Adrenal gland (tissue), 5 donors: ENCODE measurements around the gene PTPRD.

Experiments
- CTCF ChIP-seq, 6 experiments: fragments of 450-650 bp in 4 of 6; fragments of 200-600 bp in 2 of 6; sonication (generic) in 1 of 6; IDR thresholded peaks; 1 replicate in 5 of 6; 2 replicates in 1 of 6; pipeline versions ENCODE4 v1.5.1 to v1.8.0; 2016 to 2021; ENCODE audit warnings: antibody characterized with exemption in 6 of 6, mild to moderate bottlenecking in 2 of 6, moderate library complexity in 1 of 6
- POLR2A ChIP-seq, 2 donors: fragments of 450-650 bp; IDR thresholded peaks; one replicate each; pipeline ENCODE4 v1.6.1; 2017; ENCODE audit warnings: antibody characterized with exemption in 2 of 2, mild to moderate bottlenecking in 2 of 2, moderate library complexity in 1 of 2
- donor health status: DM: no; HTN: no; CAD: no.

GRCh38 chr9:10586407-10586806 is 26.4 kb downstream of the PTPRD start:
- TF ChIP-seq CTCF (IDR thresholded peaks at IDR 0.05) (no peak), POLR2A (IDR thresholded peaks at IDR 0.05) (no peak)
